Activated T-cell treated with anti-CD3 and anti-CD28 coated beads for 1 hour (primary cell): ENCODE measurements around the gene GLRX.
"Not testable (repeated sequence)": the region's sequence is repeated elsewhere in the genome, so short reads cannot be mapped to it uniquely, and the experiment has no call there.

ENCODE experiments used
- DNase-seq: peaks from one replicate; pipeline ENCODE4 v3.0.0-alpha.2; 2020; ENCODE audit warnings: low read depth

The GLRX gene

GRCh38 chr5:95826949-95827891, 4.7 kb upstream of the GLRX start:
- DNase-seq = no peak

DNA sequence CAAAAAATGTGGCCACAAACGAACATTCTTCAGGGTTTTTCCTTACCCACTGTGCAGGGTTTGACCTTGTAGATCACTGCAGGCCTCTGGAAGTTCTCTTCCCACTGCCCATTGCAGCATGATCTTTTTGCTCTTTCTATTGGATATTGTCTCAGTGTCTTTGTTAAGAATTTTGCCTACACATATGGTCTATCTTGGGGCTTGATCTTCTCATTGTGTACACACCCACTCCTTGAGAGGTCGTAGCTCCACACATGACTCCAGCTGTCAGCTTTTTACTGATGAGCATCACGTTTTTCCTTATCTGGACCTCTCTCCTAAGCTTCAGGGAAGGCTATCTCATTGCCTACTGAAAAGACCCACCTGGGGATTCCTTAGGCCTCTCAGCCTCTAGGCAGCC, 3.0 kb upstream of the GLRX start:
- DNase-seq = no peak

- DNase-seq = no peak
Measured at GRCh38 chr5:95824747-95825146, 2.2 kb upstream of the GLRX start.

DNA sequence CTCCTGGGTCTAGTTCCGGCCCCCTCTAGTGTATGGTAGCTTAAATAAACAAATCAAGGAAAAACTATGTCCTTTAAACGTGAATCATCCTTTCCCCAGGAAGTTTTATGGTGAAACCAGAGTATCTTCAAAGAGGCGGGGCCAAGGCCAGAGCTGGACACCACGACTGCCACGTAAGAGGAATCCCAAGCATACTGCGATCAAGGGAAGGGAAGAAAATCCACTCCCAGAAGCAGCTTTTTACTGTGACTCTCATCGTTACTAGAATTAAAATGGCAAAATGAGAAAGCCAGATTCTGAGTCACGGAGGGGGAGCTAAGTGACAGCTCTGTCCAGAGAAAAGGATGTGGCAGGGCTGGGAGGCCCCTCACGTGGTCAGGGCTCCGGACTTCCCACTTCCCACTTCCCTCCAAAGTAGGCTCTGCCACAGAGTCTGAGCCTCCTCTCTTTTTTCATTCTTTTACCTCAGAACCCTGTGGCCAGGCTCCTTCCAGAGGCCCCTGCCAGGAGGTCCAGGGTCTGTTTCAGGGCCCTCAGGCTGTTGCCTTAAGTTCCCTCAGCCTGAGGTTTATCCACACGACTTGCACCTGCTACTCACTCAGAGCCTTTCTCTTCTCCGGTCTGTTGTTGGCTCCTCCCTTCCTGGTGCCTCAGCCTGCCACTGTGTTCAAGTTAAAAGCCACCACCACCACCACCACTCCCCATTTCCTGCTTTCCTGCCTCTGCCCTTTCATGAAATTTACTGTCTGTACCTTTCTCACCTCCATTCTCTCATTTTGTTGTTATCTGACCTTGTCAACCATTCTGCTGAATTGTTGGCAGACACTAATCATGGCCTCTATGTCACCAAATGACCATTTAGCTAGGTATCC, 1.4 kb upstream of the GLRX start:
- peak; percentile 40 for DNase-seq

DNA sequence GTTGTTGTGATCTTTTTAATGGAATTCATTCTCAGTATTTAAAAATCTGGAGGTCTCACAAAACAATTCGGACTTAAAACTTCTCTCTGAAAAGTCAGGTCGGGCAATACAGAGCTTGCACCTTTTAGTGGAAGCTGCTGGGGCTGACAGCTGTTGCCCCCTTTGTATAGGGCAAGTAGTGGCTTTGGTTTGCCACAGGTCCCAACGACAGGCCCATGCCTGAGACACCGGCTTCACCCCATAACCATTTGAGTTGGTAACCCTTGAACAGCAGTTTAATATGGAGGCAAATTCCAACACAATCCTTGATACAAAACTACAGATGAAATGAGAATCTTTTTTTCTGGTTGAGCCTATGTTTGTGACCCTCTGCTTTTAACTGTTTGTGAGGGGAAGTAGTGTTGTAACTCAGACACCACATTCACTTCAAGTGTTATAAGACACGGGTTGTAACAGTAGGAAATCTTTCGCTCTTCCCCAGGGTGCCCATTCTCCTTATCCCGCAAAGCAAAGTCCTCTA, 752 bp upstream of the GLRX start:
- DNase-seq = no peak

- DNase-seq = no peak
Measured at GRCh38 chr5:95822043-95822541, 434 bp downstream of the GLRX start.

DNA sequence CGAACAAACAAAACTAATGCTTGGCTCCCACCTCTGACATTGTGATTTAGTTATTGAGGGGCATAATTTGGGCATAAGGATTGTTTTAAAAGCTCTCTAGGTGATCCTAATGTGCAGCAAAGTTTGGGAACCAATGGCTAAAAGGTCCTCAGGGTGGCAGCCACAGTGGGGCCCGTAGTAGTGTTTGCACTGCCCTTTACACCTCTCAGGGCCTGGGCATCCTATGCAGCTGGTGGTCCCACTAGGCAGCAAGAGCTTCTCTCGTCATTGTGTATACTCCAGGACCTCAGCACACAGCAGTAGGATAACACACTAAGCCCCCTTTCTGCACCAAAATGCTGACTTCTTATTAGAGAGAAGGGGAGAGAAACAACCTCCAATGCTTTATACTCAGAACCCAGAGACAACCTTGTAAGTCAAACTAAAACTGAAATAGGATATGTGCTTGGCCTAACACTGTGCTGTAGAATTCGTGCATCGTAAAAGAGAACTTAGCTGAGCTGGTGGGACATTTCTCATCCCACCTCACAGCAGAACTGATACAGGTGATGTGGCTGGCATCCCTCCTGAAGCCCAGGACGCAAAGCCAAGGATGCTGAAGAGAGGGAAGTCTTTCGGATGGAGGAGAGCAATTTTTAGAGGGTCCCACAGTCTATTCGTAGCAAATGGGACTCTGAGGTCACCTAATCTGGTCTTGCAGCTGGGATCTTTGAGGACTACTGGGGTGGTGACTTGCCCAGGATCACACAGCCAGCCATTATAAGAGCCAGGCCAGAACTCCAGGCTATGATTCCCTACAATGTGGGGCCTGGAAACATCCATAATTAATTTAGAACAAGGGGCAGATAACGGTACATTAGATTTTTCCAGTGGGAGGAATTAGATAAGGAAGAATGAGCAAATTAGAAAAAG, 1.2 kb downstream of the GLRX start:
- no peak for DNase-seq

DNA sequence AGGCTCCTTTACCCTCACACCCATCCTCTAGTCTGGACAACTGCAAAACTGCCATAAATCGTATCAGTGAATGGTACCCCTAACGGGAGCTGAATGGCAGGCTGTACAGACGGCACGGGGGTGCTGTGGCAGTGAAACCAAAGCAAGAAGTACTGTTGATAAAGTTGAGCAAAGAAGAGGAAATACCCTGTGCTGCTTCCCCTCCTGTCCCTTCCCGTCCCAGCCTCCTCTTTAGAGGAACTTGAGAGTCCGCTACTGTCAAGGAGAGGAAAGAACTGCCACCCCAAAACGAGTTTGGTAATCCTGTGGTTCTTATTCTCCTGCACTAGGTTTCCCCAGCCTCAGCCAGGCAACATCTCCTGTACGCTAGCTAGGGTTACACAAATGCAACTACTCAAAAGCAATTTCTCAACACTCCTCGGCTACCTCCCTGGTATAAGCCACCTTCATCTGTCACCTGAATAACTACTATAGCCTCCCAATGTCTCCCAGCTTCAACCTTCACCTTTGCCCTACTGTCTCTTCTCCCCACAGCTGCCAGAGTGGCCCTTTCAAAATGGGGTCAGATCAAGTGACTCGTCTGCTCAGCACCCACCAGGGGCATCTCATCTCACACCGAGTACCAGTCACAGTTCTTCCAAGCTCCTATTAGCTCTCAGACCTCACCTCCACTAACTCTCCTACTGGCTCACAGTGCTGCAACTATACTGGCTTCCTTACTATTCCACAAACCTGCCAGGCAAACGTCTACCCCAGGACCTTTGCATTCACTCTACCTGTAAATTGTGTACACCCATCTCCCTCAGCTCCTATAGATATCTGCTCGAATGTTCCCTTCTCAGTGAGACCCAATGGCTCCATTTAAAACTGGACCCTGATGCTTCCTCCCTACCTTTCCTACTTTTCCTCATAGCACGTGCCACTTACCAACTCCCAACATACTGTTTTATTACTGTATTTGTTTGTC, 4.1 kb downstream of the GLRX start:
- no peak for DNase-seq

- DNase-seq = no peak
Measured at GRCh38 chr5:95817430-95817829, 5.1 kb downstream of the GLRX start.

DNA sequence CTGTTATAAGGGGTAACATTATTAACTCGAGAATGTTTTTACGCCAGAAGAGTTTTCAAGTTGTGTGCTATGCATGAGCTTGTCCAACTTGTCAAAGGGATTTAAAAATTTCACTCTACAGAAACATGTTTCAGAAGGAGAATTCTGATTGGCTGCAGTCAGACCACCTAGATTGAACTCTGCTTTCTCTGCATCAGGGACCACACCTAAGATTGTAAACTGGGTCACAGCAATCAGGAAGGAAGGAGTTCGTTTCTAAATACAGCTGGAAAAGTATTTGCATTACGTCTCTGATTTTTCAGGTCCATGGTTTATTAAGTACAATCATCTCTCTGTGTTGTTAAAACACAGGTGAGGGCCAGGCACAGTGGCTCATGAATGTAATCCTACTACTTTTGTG, 5.8 kb downstream of the GLRX start:
- no peak for DNase-seq

DNA sequence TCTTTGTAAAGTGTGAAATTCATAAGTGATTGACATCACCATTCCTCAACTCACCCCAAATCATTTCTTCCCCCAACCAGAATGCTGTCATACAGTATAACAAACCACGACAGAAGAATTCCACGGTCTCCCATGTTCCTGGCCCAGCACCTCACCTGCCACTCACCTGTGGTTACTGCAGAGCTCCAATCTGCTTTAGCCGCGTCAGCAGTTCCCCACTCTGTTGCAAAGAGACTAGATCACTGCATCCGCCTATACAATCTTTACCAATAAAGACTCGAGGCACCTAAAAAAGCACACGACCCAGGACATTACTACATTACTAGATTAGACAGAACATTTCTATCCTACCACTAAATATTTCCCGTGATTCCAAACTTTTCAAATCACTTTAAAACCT, 6.2 kb downstream of the GLRX start:
- DNase-seq = no peak

DNA sequence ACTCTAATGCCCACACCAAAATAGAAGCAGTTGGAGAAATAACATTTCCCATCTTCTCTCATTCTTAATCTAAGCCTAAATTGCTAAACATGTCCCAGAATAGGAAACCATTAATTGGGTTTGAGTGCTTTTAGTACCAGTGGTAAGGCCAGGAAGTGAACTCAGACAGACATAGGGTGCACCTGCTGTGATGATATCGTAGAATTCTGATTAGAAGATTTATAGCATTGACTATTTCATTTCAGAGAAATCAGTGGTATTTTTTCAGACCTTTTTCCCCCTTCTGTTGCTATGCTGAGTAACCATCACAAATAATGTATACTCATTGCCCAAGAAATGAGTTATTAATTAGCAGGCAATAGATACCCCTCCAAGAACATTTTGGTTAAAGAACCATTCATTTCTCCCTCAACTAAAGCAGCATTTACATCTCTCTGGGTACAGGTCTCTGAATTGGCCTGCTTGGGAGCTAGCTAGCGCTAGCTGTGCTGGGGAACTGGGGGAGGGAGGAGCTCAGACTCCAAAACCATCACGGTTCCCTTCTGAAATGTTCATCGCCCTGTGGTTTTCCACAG, 7.3 kb downstream of the GLRX start:
- no peak for DNase-seq

GRCh38 chr5:95813035-95813434, 9.5 kb downstream of the GLRX start:
- not testable (repeated sequence) for DNase-seq

DNA sequence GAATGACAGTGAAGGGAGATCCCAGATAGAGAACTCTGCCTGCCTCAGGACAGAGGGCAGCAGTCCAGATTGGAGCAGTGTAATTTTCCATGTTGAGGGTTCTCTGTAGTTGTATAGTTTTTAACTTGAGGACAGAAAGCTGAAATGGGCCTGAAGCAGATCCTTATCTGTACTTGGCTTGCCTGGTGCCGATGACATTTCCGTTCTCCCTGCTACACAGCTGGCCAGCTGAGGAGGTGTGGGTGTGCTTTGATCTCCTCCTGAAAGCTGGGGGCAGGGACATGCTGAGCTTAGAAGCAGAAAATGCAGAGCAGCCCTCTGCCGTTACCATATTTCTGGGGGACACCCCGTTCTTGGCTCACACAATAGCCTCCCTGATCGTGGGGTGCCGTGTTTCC, 10.5 kb downstream of the GLRX start:
- no peak for DNase-seq

- DNase-seq = not testable (repeated sequence)
Measured at GRCh38 chr5:95811461-95812073, 11.0 kb downstream of the GLRX start.

- DNase-seq = not testable (repeated sequence)
Measured at GRCh38 chr5:95811126-95811423, 11.5 kb downstream of the GLRX start.

- DNase-seq = no peak
Measured at GRCh38 chr5:95810305-95811125, 12.0 kb downstream of the GLRX start.

DNA sequence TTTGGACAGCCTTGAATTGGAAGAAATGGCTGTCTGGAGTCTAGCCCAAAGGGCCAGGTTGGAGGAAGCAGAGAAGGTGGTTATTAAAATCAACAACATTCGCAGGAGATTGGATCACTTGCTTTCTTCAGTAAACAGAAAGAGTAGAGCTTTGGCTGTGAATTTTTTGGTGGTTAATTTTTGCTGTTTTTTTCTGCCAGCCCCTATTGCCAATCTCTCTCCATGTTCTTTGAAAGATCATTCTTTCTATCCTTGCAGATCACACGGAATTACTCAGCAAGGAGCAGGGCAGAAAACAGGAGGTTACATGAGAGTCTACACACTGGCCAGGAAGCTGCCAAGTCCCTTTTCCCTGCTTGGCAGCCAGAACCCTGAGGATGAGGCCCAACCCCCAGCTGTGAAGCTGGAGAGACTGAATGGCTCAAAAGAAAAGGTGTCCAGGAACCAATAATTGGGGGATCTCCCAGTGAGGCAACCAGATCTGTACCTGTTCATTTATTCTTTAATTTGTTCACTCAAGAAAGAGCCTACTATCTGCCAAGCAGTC, 13.0 kb downstream of the GLRX start:
- DNase-seq = no peak
